Panc1 (cell line): Measurements from ENCODE around the gene LRRC4. TPM values are rescaled to one million over a fixed set of nuclear protein-coding genes. Genes with fewer than 3 reads are reported as not detected.

Experiments used
- ATAC-seq: fragments of 200-7000 bp; cut with Tn5 transposase; 2 replicates; pipeline ENCODE4 v1.9.1; 2020; ENCODE audit warnings: mild to moderate bottlenecking, moderate library complexity
- BruUV-seq: library from RNA; stranded (reverse); fragments of 400-500 nt; replicated peaks from 2 replicates; lab custom pipeline; 2021; lab: Mats Ljungman, UMichigan
- CTCF ChIA-PET: fragments of 300-600 bp; sonication (Branson Sonifier 250); formaldehyde crosslinking; loops from one replicate; lab custom pipeline; 2022; ENCODE audit warnings: antibody characterized with exemption; lab: Charles Lee
- POLR2A ChIA-PET: fragments of 300-600 bp; sonication (Branson Sonifier 250); formaldehyde crosslinking; loops from one replicate; lab custom pipeline; 2022; ENCODE audit warnings: antibody characterized with exemption; lab: Charles Lee
- DNase-seq: peaks from one replicate; pipeline ENCODE4 v3.0.0-alpha.2; 2010; ENCODE audit warnings: low read depth, low spot score
- H3K27ac ChIP-seq: 2 replicates; pipeline ENCODE4 v1.5.1; 2011; ENCODE audit warnings: mild to moderate bottlenecking, low read length, inconsistent platforms
- H3K27me3 ChIP-seq: fragments of 200-500 bp; sonication (Bioruptor generic); 2 replicates; pipeline ENCODE4 v1.6.0; 2014; ENCODE audit warnings: low read length, inconsistent platforms; ENCODE audit not compliant: control insufficient read depth, insufficient read depth
- H3K36me3 ChIP-seq: fragments of 200-500 bp; sonication (Bioruptor generic); 2 replicates; pipeline ENCODE4 v1.5.1; 2014; ENCODE audit warnings: inconsistent platforms, mild to moderate bottlenecking, low read length, moderate library complexity; ENCODE audit not compliant: control insufficient read depth, insufficient read depth
- H3K4me1 ChIP-seq: 2 replicates; pipeline ENCODE4 v1.5.1; 2011; ENCODE audit warnings: inconsistent platforms, mild to moderate bottlenecking, low read length, moderate library complexity; ENCODE audit not compliant: control insufficient read depth, insufficient read depth
- H3K4me3 ChIP-seq, 2 experiments: 2 replicates each; pipeline ENCODE4 v1.5.1; 2011 to 2012; ENCODE audit warnings: low read depth in 2 of 2, low read length in 2 of 2, mild to moderate bottlenecking in 2 of 2, inconsistent platforms in 1 of 2, moderate library complexity in 1 of 2
- H3K9me3 ChIP-seq: fragments of 200-500 bp; sonication (Bioruptor generic); 2 replicates; pipeline ENCODE4 v1.5.1; 2014; ENCODE audit warnings: low read depth, mild to moderate bottlenecking, inconsistent platforms, low read length, moderate library complexity; ENCODE audit not compliant: control insufficient read depth, insufficient read depth
- POLR2AphosphoS5 ChIP-seq: IDR thresholded peaks from 2 replicates; pipeline ENCODE4 v1.6.1; 2012; ENCODE audit warnings: mild to moderate bottlenecking, low read depth, low read length, moderate library complexity
- REST ChIP-seq, 2 experiments: IDR thresholded peaks; 2 replicates each; pipeline ENCODE4 v1.6.1; 2011 to 2012; ENCODE audit warnings: low read depth in 2 of 2, control low read depth in 1 of 2, low read length in 1 of 2, mild to moderate bottlenecking in 1 of 2, moderate library complexity in 1 of 2; ENCODE audit not compliant: insufficient read depth in 1 of 2
- SIN3A ChIP-seq: IDR thresholded peaks from 2 replicates; pipeline ENCODE4 v1.6.1; 2012; ENCODE audit warnings: low read depth, mild to moderate bottlenecking, low read length, moderate library complexity, borderline replicate concordance; ENCODE audit not compliant: insufficient read depth
- TCF7L2 ChIP-seq: IDR thresholded peaks from 2 replicates; pipeline ENCODE4 v1.6.1; 2011; ENCODE audit warnings: mild to moderate bottlenecking, low read depth, low read length, inconsistent platforms
- in situ Hi-C: cut with HindIII; loops from 2 replicates; pipeline ENCODE4 v1.10.0; 2016; ENCODE audit warnings: low sequenced_read_pairs, low pct_unique_long_range_greater_than_20kb
- intact Hi-C: fragments of 100-400 bp; cut with micrococcal nuclease; formaldehyde crosslinking; loops from one replicate; pipeline ENCODE4 v1.10.0; 2022; ENCODE audit not compliant: unreplicated experiment
- total RNA-seq: library from RNA; stranded (reverse); gene quantifications from one replicate; pipeline ENCODE4 v1.2.1, GENCODE V29; 2021; ENCODE audit not compliant: unreplicated experiment
- TF ChIP-seq, protein P1 (sequence below): fragments of 450-650 bp; IDR thresholded peaks from 2 replicates; pipeline ENCODE4 v1.5.1; 2017; ENCODE audit warnings: mild to moderate bottlenecking

LRRC4 gene
- total RNA-seq, 1 experiment from 2014 or later = not detected

DNA sequence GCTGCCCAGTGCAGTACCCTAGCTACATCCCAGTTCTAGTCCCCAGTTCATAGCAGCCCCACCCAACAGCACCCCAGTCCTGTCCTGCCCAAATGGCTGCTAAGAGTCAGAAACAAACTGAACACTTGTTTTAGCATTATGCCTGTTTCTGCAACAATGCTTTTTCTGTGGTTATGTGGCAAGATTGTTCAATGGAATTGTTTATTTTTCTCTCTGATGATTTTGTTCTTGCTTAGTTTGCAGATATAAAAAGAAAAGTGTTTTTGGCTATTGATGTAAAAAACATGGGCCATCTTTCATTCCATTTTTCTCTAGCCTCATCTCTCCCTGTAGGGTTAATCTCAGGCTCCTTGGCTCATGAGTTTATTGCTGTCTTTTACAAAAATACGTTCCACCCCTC is 42.5 kb downstream of the LRRC4 start:
- BruUV-seq = no TSS peak
- H3K9me3 ChIP-seq = no peaks in the 10 kb centered on the region
- TF ChIP-seq, protein P1, sequence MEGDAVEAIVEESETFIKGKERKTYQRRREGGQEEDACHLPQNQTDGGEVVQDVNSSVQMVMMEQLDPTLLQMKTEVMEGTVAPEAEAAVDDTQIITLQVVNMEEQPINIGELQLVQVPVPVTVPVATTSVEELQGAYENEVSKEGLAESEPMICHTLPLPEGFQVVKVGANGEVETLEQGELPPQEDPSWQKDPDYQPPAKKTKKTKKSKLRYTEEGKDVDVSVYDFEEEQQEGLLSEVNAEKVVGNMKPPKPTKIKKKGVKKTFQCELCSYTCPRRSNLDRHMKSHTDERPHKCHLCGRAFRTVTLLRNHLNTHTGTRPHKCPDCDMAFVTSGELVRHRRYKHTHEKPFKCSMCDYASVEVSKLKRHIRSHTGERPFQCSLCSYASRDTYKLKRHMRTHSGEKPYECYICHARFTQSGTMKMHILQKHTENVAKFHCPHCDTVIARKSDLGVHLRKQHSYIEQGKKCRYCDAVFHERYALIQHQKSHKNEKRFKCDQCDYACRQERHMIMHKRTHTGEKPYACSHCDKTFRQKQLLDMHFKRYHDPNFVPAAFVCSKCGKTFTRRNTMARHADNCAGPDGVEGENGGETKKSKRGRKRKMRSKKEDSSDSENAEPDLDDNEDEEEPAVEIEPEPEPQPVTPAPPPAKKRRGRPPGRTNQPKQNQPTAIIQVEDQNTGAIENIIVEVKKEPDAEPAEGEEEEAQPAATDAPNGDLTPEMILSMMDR = no peak
- no peak for TF ChIP-seq POLR2AphosphoS5
- DNase-seq = no peak
- H3K4me1 ChIP-seq = no peaks in the 10 kb centered on the region
- H3K27me3 ChIP-seq = no peaks in the 10 kb centered on the region
- ATAC-seq = no peak
- intact Hi-C loops = no loop called here
- ChIA-PET CTCF (no interaction called here), POLR2A (no interaction called here)
- in situ Hi-C loops = no loop called here
- no peak overlapping the region for H3K4me3 ChIP-seq
- H3K36me3 ChIP-seq = no peaks in the 10 kb centered on the region
- no peak overlapping the region for H3K27ac ChIP-seq

GRCh38 chr7:127986581-127987521 is 44.4 kb downstream of the LRRC4 start:
- Histone ChIP-seq H3K27me3 (no peaks in the 10 kb centered on the region), H3K4me3 (no peak overlapping the region), H3K4me1 (no peaks in the 10 kb centered on the region), H3K27ac (no peak overlapping the region), H3K9me3 (no peaks in the 10 kb centered on the region), H3K36me3 (no peaks in the 10 kb centered on the region)
- no TSS peak for BruUV-seq
- DNase-seq = no peak
- intact Hi-C loops (no loop called here), in situ Hi-C loops (no loop called here)
- CTCF ChIA-PET = no interaction called here
- POLR2A ChIA-PET = no interaction called here
- ATAC-seq = no peak
- TF ChIP-seq SIN3A = no peak
- TF ChIP-seq REST (IDR thresholded peaks at IDR 0.05; ENCODE audit: insufficient read depth in 1 of 2, low read depth in 2 of 2, low read length in 1 of 2) = no peak
- TF ChIP-seq, protein P1 = no peak
- TF ChIP-seq POLR2AphosphoS5 = no peak
- TF ChIP-seq TCF7L2 = no peak
